ENCODE data around the gene LEPROT. TPM values are rescaled to one million over a fixed set of nuclear protein-coding genes. Genes with fewer than 3 reads are reported as not detected.
A peak's percentile ranks its signal among the peaks of the same experiment; 100 is the strongest.

The LEPROT gene
- total and polyA plus RNA-seq, 2 donors from 2014 or later: 67.6 to 160 TPM

GRCh38 chr1:65431111-65431705, 10.7 kb downstream of the LEPROT start:
- Histone ChIP-seq H3K9ac (ENCODE audit: low read length in 3 of 3) (no peak overlapping the region), H3K27ac (ENCODE audit: low read depth in 2 of 2, low read length in 2 of 2) (no peak overlapping the region), H3K4me1 (ENCODE audit: control insufficient read depth in 2 of 3, insufficient read depth in 2 of 3, low read depth in 1 of 3, low read length in 3 of 3) (no peaks in the 10 kb centered on the region), H3K9me3 (ENCODE audit: control insufficient read depth in 2 of 3, insufficient read depth in 1 of 3, low read length in 3 of 3) (no peaks in the 10 kb centered on the region), H3K4me3 (ENCODE audit: low read length in 3 of 3) (no peak overlapping the region), H3K36me3 (ENCODE audit: control insufficient read depth in 2 of 3, insufficient read depth in 3 of 3, low read length in 3 of 3) (peaks cover 3 to 24% (median 24%) of the 10 kb centered on the region in 3 donors), H3K27me3 (ENCODE audit: control insufficient read depth, insufficient read depth, low read length) (no peaks in the 10 kb centered on the region)
- FAIRE-seq: no peak
- TF ChIP-seq, protein P1, sequence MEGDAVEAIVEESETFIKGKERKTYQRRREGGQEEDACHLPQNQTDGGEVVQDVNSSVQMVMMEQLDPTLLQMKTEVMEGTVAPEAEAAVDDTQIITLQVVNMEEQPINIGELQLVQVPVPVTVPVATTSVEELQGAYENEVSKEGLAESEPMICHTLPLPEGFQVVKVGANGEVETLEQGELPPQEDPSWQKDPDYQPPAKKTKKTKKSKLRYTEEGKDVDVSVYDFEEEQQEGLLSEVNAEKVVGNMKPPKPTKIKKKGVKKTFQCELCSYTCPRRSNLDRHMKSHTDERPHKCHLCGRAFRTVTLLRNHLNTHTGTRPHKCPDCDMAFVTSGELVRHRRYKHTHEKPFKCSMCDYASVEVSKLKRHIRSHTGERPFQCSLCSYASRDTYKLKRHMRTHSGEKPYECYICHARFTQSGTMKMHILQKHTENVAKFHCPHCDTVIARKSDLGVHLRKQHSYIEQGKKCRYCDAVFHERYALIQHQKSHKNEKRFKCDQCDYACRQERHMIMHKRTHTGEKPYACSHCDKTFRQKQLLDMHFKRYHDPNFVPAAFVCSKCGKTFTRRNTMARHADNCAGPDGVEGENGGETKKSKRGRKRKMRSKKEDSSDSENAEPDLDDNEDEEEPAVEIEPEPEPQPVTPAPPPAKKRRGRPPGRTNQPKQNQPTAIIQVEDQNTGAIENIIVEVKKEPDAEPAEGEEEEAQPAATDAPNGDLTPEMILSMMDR (IDR thresholded peaks at IDR 0.05; ENCODE audit: borderline replicate concordance, extremely low read depth, insufficient read depth): peak; percentile 33
- peak in 1 of 5 donors; percentile 58 for DNase-seq
- intact Hi-C loops (cut with DNase I): no loop called here

DNA sequence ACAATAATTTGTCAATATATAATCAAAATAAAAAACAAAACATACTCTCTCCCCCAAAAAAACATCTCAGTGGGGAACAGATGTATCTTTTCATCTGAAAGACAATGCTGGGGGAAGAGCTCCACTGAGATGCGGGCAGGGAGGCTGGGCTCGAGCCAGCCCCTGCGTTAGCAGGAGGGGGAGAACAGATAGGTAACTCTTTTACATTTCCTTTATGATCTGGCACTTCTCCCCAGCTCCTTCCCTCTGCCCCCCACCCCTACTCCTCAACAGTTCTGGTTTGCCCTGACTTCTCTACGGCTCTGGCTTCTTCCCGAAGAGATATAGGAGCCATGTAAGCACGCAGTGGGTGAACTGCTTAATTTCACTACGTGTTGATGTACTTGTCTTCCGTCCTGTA, 12.4 kb downstream of the LEPROT start:
- Histone ChIP-seq H3K4me3 (ENCODE audit: low read length in 3 of 3) (no peak overlapping the region), H3K4me1 (ENCODE audit: control insufficient read depth in 2 of 3, insufficient read depth in 2 of 3, low read depth in 1 of 3, low read length in 3 of 3) (no peaks in the 10 kb centered on the region), H3K9me3 (ENCODE audit: control insufficient read depth in 2 of 3, insufficient read depth in 1 of 3, low read length in 3 of 3) (no peaks in the 10 kb centered on the region), H3K27ac (ENCODE audit: low read depth in 2 of 2, low read length in 2 of 2) (no peak overlapping the region), H3K36me3 (ENCODE audit: control insufficient read depth in 2 of 3, insufficient read depth in 3 of 3, low read length in 3 of 3) (peaks cover 0 to 21% (median 20%) of the 10 kb centered on the region in 3 donors), H3K9ac (ENCODE audit: low read length in 3 of 3) (no peak overlapping the region), H3K27me3 (ENCODE audit: control insufficient read depth, insufficient read depth, low read length) (no peaks in the 10 kb centered on the region)
- TF ChIP-seq, protein P1 (IDR thresholded peaks at IDR 0.05; ENCODE audit: borderline replicate concordance, extremely low read depth, insufficient read depth): no peak
- intact Hi-C loops (cut with DNase I): no loop called here
- FAIRE-seq: no peak
- DNase-seq: no peak

- Histone ChIP-seq H3K9me3 (ENCODE audit: control insufficient read depth in 2 of 3, insufficient read depth in 1 of 3, low read length in 3 of 3) (no peaks in the 10 kb centered on the region), H3K4me3 (ENCODE audit: low read length in 3 of 3) (no peak overlapping the region), H3K9ac (ENCODE audit: low read length in 3 of 3) (no peak overlapping the region), H3K4me1 (ENCODE audit: control insufficient read depth in 2 of 3, insufficient read depth in 2 of 3, low read depth in 1 of 3, low read length in 3 of 3) (no peaks in the 10 kb centered on the region), H3K27ac (ENCODE audit: low read depth in 2 of 2, low read length in 2 of 2) (no peak overlapping the region), H3K27me3 (ENCODE audit: control insufficient read depth, insufficient read depth, low read length) (no peaks in the 10 kb centered on the region), H3K36me3 (ENCODE audit: control insufficient read depth in 2 of 3, insufficient read depth in 3 of 3, low read length in 3 of 3) (peaks cover 0 to 20% (median 17%) of the 10 kb centered on the region in 3 donors)
- no peak for DNase-seq
- TF ChIP-seq, protein P1 (IDR thresholded peaks at IDR 0.05; ENCODE audit: borderline replicate concordance, extremely low read depth, insufficient read depth): no peak
- intact Hi-C loops (cut with DNase I): no loop called here
- FAIRE-seq: no peak
Observed at GRCh38 chr1:65434255-65434654, 13.8 kb downstream of the LEPROT start.

DNA sequence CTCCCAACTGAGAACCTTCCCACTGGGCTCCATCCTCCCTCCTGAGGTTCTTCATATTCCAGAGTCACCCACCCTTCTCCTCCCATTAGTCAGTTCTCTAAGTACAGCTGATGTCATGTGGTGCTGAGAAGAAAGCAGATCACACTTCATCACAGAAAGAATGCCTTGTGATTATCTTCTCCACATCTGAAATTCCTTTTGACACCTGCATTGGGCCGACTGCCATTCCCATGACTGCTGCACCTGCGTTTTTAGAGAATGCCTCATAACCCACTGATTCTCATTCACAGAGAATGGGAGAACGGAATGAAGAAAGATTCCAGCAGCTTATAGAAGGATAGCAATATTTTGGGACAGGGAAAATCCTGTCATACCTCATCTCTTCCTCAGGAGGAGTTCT, 14.3 kb downstream of the LEPROT start:
- Histone ChIP-seq H3K9me3 (ENCODE audit: control insufficient read depth in 2 of 3, insufficient read depth in 1 of 3, low read length in 3 of 3) (no peaks in the 10 kb centered on the region), H3K36me3 (ENCODE audit: control insufficient read depth in 2 of 3, insufficient read depth in 3 of 3, low read length in 3 of 3) (peaks cover 0 to 20% (median 17%) of the 10 kb centered on the region in 3 donors), H3K27ac (ENCODE audit: low read depth in 2 of 2, low read length in 2 of 2) (no peak overlapping the region), H3K9ac (ENCODE audit: low read length in 3 of 3) (no peak overlapping the region), H3K4me1 (ENCODE audit: control insufficient read depth in 2 of 3, insufficient read depth in 2 of 3, low read depth in 1 of 3, low read length in 3 of 3) (no peaks in the 10 kb centered on the region), H3K27me3 (ENCODE audit: control insufficient read depth, insufficient read depth, low read length) (no peaks in the 10 kb centered on the region), H3K4me3 (ENCODE audit: low read length in 3 of 3) (no peak overlapping the region)
- DNase-seq: no peak
- TF ChIP-seq, protein P1 (IDR thresholded peaks at IDR 0.05; ENCODE audit: borderline replicate concordance, extremely low read depth, insufficient read depth): no peak
- FAIRE-seq: no peak
- intact Hi-C loops (cut with DNase I): no loop called here

Data from kidney (tissue), 14 donors.